SK-N-SH treated with all-trans-retinoic acid at 6 μM for 48 hours (cell line): ENCODE measurements around the gene LPXN.

Source experiments
- ARNTL ChIP-seq: fragments of 450-650 bp; formaldehyde crosslinking; IDR thresholded peaks from 2 replicates; pipeline ENCODE4 v1.5.0; 2020; ENCODE audit warnings: low read depth, mild to moderate bottlenecking, moderate library complexity, borderline replicate concordance
- CREB5 ChIP-seq: fragments of 250-450 bp; sonication (Bioruptor Pico); IDR thresholded peaks from 2 replicates; pipeline ENCODE4 v1.5.1; 2020; ENCODE audit warnings: low read depth, mild to moderate bottlenecking, moderate library complexity
- CSDC2 ChIP-seq: fragments of 250-450 bp; sonication (Bioruptor Pico); IDR thresholded peaks from 2 replicates; pipeline ENCODE4 v1.5.0; 2020; ENCODE audit warnings: mild to moderate bottlenecking, moderate library complexity
- GLIS3 ChIP-seq: fragments of 250-450 bp; sonication (Bioruptor Pico); IDR thresholded peaks from 2 replicates; pipeline ENCODE4 v1.5.0; 2020; ENCODE audit warnings: mild to moderate bottlenecking, moderate library complexity
- ISL1 ChIP-seq: fragments of 250-450 bp; sonication (Bioruptor Pico); IDR thresholded peaks from 2 replicates; pipeline ENCODE4 v2.1.2; 2022; ENCODE audit warnings: mild to moderate bottlenecking, moderate library complexity
- PATZ1 ChIP-seq: fragments of 250-450 bp; sonication (Bioruptor Pico); IDR thresholded peaks from 2 replicates; pipeline ENCODE4 v1.8.0; 2020; ENCODE audit warnings: mild to moderate bottlenecking, moderate library complexity, borderline replicate concordance
- PPARA ChIP-seq: fragments of 250-450 bp; sonication (Bioruptor Pico); IDR thresholded peaks from 2 replicates; pipeline ENCODE4 v1.5.0; 2020; ENCODE audit warnings: mild to moderate bottlenecking, borderline replicate concordance
- RARB ChIP-seq: fragments of 250-450 bp; sonication (Bioruptor Pico); IDR thresholded peaks from 2 replicates; pipeline ENCODE4 v1.8.0; 2021; ENCODE audit warnings: mild to moderate bottlenecking, moderate library complexity
- TCF4 ChIP-seq: fragments of 250-450 bp; sonication (Bioruptor Pico); IDR thresholded peaks from 2 replicates; pipeline ENCODE4 v1.8.0; 2021; ENCODE audit warnings: mild to moderate bottlenecking, moderate library complexity, borderline replicate concordance
- TSHZ2 ChIP-seq: fragments of 250-450 bp; sonication (Bioruptor Pico); IDR thresholded peaks from 2 replicates; pipeline ENCODE4 v1.5.0; 2020; ENCODE audit warnings: mild to moderate bottlenecking, moderate library complexity
- ZFP30 ChIP-seq: fragments of 450-650 bp; formaldehyde crosslinking; IDR thresholded peaks from 2 replicates; pipeline ENCODE4 v1.5.0; 2022; ENCODE audit warnings: mild to moderate bottlenecking, moderate library complexity

- TF ChIP-seq TCF4 (CRISPR knock-in tag), result no peak
- no peak for TF ChIP-seq CSDC2 (CRISPR knock-in tag)
- no peak for TF ChIP-seq ZFP30 (CRISPR knock-in tag)
- TF ChIP-seq RARB (CRISPR knock-in tag), result no peak
- no peak for TF ChIP-seq PATZ1 (CRISPR knock-in tag)
- TF ChIP-seq ISL1 (CRISPR knock-in tag), result no peak
- TF ChIP-seq CREB5 (CRISPR knock-in tag), result no peak
- TF ChIP-seq ARNTL (CRISPR knock-in tag), result no peak
- no peak for TF ChIP-seq TSHZ2 (CRISPR knock-in tag)
- TF ChIP-seq GLIS3 (CRISPR knock-in tag), result no peak
- no peak for TF ChIP-seq PPARA (CRISPR knock-in tag)
These were observed 775 bp downstream of the LPXN start for GRCh38 chr11:58574881-58575280.
